Nucleus accumbens (tissue), 56 donors: Measurements from ENCODE around the gene NR2F1-AS1.

Experiments used
- DNase-seq, 56 donors: peaks; one replicate each; lab custom pipeline; 2025; lab: John Stamatoyannopoulos, UW

The NR2F1-AS1 gene

GRCh38 chr5:93578813-93579691 is 2.0 kb downstream of the NR2F1-AS1 start:
- peak in 19 of 56 donors; percentile 16 to 66 (median 44) for DNase-seq

GRCh38 chr5:93577854-93578812 is 2.9 kb downstream of the NR2F1-AS1 start:
- DNase-seq: no peak

DNA sequence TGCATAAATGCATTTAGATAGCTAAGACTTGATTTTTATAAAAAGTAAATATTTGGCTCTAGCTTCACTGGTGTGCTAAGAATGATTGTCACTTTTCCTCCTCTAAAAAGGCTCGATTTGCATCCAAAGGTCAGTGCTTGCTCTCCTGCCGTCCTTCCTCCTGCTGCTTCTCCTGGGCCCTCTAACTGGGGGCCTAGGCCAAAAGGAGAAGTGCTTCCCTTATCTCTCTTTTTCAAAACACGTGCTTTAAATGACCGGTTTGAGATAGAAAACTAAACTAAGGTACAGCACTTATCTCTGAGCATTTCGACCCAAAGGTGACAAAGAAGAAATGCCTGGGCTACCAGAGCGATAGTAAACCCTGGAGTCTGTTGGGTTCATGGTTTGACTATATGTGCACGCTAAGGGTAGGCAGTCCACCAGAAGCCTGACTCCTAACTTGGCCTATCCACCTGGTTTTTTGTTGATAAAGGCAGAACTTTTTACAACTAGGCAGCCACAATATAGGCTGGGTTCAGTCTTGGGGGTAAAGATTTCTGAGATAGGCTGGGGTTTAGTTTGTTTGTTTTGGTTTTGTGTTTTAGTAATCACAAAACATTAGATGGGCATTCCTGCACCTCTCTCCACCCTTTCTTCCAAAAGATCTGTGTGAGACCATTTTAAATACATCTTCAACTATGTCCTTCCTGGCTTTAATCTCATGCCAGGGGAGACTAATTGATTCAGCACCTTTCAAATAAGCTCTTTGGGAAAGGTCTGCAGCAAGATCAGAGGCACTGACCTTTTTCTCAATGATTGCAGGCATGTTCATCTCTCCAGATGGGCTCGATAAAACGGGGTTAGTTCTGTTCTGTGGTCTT is 3.8 kb downstream of the NR2F1-AS1 start:
- DNase-seq: no peak

GRCh38 chr5:93575461-93576414 is 5.3 kb downstream of the NR2F1-AS1 start:
- no peak for DNase-seq

GRCh38 chr5:93574491-93575305 is 6.3 kb downstream of the NR2F1-AS1 start:
- no peak for DNase-seq

GRCh38 chr5:93573354-93574351 is 7.4 kb downstream of the NR2F1-AS1 start:
- no peak for DNase-seq

GRCh38 chr5:93572608-93573353 is 8.2 kb downstream of the NR2F1-AS1 start:
- no peak for DNase-seq

DNA sequence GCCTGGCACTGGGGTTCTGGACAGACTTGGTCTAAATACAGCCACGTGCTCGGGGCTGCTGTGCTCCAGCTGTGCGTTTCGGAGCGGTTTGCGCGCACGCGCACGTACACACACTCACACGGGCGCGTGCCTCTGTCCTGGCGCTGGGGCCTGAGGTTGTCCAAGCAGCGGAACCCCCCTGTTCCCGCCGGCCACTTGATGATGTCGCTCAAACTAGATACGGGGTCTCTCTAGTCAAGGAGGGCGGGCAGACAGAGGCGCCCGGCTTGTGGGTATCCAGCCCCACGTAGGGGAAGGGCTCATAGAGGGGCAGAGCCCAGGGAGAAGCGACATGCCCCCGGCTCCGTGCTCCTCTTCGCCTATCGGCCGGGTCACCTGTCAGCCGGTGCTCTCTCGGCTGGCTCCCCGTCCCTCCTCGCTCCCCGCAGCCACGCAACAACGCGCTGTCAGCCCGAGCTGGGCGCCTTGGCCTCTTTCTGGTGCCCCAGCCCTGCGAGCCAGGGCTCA is 8.9 kb downstream of the NR2F1-AS1 start:
- DNase-seq: no peak

- DNase-seq: no peak
These were observed 9.7 kb downstream of the NR2F1-AS1 start for GRCh38 chr5:93571114-93571949.

GRCh38 chr5:93570294-93571113 is 10.5 kb downstream of the NR2F1-AS1 start:
- no peak for DNase-seq

DNA sequence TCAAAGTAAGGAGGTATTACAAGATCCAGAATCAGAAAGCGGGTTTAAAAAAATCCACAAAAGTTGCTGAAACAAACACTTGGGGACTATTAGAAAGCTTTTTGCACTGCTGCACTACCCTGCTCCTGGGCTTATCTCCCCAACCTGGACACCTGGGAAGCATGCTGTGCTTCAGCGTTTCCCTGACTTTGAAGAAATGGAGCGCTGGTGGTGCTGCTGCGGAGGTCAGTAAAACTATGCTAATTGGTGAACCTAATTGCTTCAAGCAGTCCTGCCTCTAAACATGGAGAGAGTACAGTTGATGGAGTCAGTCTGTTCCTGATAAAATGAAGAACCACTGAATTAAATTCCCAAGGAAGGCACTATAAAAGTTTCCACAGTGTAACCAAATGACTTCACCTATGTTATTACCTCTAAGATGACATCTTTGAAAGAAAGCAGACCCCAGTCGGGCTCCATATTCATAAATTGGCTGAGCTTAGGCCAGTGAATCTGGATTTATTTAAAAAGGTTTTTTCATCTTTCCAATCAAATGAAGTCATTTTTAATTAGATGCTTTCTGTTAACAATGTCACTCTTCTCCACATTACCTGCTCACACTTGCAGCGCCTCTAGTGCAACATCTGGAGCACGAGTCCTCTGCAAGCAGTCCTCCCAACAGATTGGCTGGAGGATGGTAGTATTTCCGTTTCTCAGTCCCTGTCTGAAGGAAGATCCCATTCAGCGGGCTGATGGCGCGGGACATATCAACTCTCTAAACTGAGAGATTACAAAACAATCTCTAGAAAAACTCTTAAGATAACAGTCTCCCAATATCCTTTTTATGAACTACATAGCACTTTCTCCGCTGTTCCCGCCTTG is 11.5 kb downstream of the NR2F1-AS1 start:
- DNase-seq: no peak

DNA sequence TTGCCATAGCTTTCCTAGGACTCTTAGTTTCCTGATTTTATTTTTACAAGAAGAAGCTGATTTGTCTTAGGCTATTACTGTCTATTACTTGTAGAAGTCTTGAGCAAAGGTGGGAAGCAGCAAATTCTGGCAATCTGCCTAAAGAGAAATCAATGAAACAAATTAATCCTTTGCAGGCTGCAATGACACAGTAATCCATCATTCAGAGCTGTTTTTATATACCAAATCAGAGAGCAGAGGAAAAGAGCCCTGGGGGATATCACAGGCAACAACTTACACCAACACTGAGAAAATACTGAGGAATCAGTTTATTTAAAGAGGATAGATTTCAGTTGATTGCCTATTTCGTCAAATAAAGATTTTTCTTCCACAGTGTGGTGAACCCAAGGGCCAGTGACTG is 13.6 kb downstream of the NR2F1-AS1 start:
- DNase-seq: no peak

- no peak for DNase-seq
These were observed 14.9 kb downstream of the NR2F1-AS1 start for GRCh38 chr5:93566091-93566490.
